ENCODE results near the gene NAA80.

Gene NAA80

GRCh38 chr3:50260027-50260941 lies 38.9 kb downstream of the NAA80 start:
- peak; percentile 97 for TF ChIP-seq CTCF (IDR thresholded peaks at IDR 0.05; ENCODE audit: insufficient read depth, low read depth, low read length, missing control alignments)
- H3K4me3 ChIP-seq (ENCODE audit: low read depth, low read length), result peak overlapping the region; percentile 52
- DNase-seq (ENCODE audit: low read depth), result peak; percentile 90

GRCh38 chr3:50259432-50260026 lies 39.7 kb downstream of the NAA80 start:
- H3K4me3 ChIP-seq (ENCODE audit: low read depth, low read length), result no peak overlapping the region; the same call in 1 of the 2 replicates
- TF ChIP-seq CTCF (IDR thresholded peaks at IDR 0.05; ENCODE audit: insufficient read depth, low read depth, low read length, missing control alignments), result no peak
- DNase-seq (ENCODE audit: low read depth), result no peak

- no peak for DNase-seq (ENCODE audit: low read depth)
- H3K4me3 ChIP-seq (ENCODE audit: low read depth, low read length), result no peak overlapping the region
- TF ChIP-seq CTCF (IDR thresholded peaks at IDR 0.05; ENCODE audit: insufficient read depth, low read depth, low read length, missing control alignments), result no peak
Observed at GRCh38 chr3:50258979-50259378, 40.2 kb downstream of the NAA80 start.

GRCh38 chr3:50258029-50258680 lies 41.0 kb downstream of the NAA80 start:
- no peak for TF ChIP-seq CTCF (IDR thresholded peaks at IDR 0.05; ENCODE audit: insufficient read depth, low read depth, low read length, missing control alignments)
- no peak for DNase-seq (ENCODE audit: low read depth)
- H3K4me3 ChIP-seq (ENCODE audit: low read depth, low read length), result no peak overlapping the region

GRCh38 chr3:50256978-50257890 lies 42.0 kb downstream of the NAA80 start:
- no peak overlapping the region for H3K4me3 ChIP-seq (ENCODE audit: low read depth, low read length)
- DNase-seq (ENCODE audit: low read depth), result peak; percentile 48
- peak; percentile 61 for TF ChIP-seq CTCF (IDR thresholded peaks at IDR 0.05; ENCODE audit: insufficient read depth, low read depth, low read length, missing control alignments)

- H3K4me3 ChIP-seq (ENCODE audit: low read depth, low read length), result no peak overlapping the region
- DNase-seq (ENCODE audit: low read depth), result no peak
- TF ChIP-seq CTCF (IDR thresholded peaks at IDR 0.05; ENCODE audit: insufficient read depth, low read depth, low read length, missing control alignments), result no peak
Observed at GRCh38 chr3:50255251-50255615, 44.0 kb downstream of the NAA80 start.
